Stimulated activated CD4-positive, alpha-beta T cell treated with anti-CD3 and anti-CD28 coated beads, TNF-alpha, amount 100 ng/mL, for 4 hours (primary cell): Measurements from ENCODE around the gene GLB1L.

Experiments used
- DNase-seq, 3 experiments: peaks; one replicate each; pipeline ENCODE4 v3.0.0-alpha.2; 2020; ENCODE audit warnings: low read depth in 3 of 3

Gene GLB1L

GRCh38 chr2:219223831-219224610, 21.2 kb downstream of the GLB1L start:
- DNase-seq = no peak

GRCh38 chr2:219221957-219222518, 23.2 kb downstream of the GLB1L start:
- no peak for DNase-seq

GRCh38 chr2:219220652-219221402, 24.4 kb downstream of the GLB1L start:
- DNase-seq = no peak

- DNase-seq = no peak
These were observed 25.3 kb downstream of the GLB1L start for GRCh38 chr2:219219784-219220532.

- peak; percentile 76 to 86 (median 81) for DNase-seq
These were observed 26.2 kb downstream of the GLB1L start, which contains the start of gene ABCB6 for GRCh38 chr2:219218732-219219701. Gene ABCB6, minus strand, starts transcription at chr2:219218958. Its CDS starts 285 bp downstream, at chr2:219218673.

GRCh38 chr2:219218217-219218731, 27.0 kb downstream of the GLB1L start:
- peak in 2 of 3 experiments; percentile 10 to 28 for DNase-seq

- DNase-seq = no peak
These were observed 28.7 kb downstream of the GLB1L start for GRCh38 chr2:219216535-219216915.

- DNase-seq = no peak
These were observed 29.2 kb downstream of the GLB1L start for GRCh38 chr2:219215871-219216534.

GRCh38 chr2:219214786-219215185, 30.5 kb downstream of the GLB1L start:
- DNase-seq = no peak

GRCh38 chr2:219214141-219214540, 31.1 kb downstream of the GLB1L start:
- DNase-seq = no peak

GRCh38 chr2:219213486-219214071, 31.7 kb downstream of the GLB1L start:
- no peak for DNase-seq

GRCh38 chr2:219213026-219213415, 32.2 kb downstream of the GLB1L start:
- DNase-seq = no peak

- no peak for DNase-seq
These were observed 34.3 kb downstream of the GLB1L start for GRCh38 chr2:219210886-219211362.

- no peak for DNase-seq
These were observed 34.9 kb downstream of the GLB1L start for GRCh38 chr2:219210196-219210885.

- DNase-seq = no peak
These were observed 35.7 kb downstream of the GLB1L start for GRCh38 chr2:219209236-219210195.

GRCh38 chr2:219207884-219208740, 37.1 kb downstream of the GLB1L start:
- no peak for DNase-seq
